Urothelium cell line (cell line): ENCODE data around the gene ODAD2.

ENCODE experiments used
- DNase-seq: peaks from one replicate; pipeline ENCODE4 v3.0.0; 2011; ENCODE audit warnings: low spot score, mixed read lengths
- FAIRE-seq: peaks from 2 replicates; lab custom pipeline; 2011; peaks lifted over from hg19 to GRCh38; lab: Jason Lieb, UNC

ODAD2 gene

GRCh38 chr10:27865221-27865635 is 133.7 kb downstream of the ODAD2 start:
- FAIRE-seq, result no peak
- peak; percentile 38 for DNase-seq

GRCh38 chr10:27861781-27862180 is 137.1 kb downstream of the ODAD2 start:
- FAIRE-seq (no peak), DNase-seq (no peak)

DNA sequence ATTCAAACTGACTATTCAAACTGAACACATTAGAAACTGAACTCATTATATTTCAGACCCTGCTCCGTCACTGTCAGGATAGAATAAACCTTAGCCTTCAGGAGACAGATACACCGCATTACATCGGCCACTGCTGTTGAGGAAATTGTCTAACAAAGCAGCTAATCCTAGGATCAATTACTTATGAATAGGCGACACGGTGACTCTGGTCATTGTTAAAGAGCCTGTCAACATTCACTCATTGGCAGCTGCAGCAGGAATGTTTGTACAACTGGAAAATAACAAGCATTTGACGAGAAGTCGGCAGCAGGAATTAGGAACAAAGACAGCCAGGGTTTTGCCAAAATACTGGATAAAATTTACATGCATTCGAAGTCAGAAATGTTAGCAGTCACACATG is 141.3 kb downstream of the ODAD2 start:
- FAIRE-seq (no peak), DNase-seq (no peak)

DNA sequence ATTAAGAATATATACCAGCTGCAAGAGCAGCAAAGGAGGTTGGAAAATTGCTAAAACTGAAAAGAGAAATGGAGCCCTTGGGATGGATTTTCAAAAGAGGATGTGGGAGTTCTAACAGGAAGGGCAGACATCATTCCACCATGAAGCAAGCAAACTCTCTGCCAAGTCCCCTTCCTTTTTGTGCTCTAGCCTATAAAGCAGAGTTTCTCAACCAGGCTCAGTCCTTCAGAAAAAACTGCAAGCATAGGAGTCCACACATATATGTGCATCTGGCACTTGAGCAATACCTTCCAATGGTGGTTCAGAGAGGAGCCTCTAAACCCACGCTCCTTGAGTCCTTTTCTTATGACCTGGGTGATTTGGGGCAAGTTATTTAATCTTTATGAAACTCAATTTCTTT is 154.7 kb downstream of the ODAD2 start:
- no peak for DNase-seq
- no peak for FAIRE-seq

DNA sequence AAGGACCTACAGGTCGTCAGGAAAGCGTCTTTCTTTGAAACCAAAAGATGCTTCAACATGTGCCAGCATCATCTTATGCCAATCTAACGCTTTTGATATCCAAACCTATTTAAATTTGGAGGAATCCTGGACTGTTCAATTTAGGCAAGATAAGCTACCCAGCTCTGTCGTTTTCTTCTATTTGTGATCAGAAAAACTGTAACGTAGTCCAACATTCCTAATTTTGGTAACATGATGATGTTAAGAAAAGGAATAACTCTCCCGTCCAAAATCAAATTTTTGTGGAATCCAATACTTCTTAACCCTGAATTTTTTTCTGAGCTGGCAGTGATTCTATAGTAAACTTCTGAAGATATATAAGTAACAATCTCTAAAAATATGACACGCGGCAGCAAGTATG is 160.0 kb downstream of the ODAD2 start:
- DNase-seq (no peak), FAIRE-seq (no peak)

GRCh38 chr10:27838361-27838760 is 160.5 kb downstream of the ODAD2 start:
- FAIRE-seq, result no peak
- DNase-seq, result no peak

DNA sequence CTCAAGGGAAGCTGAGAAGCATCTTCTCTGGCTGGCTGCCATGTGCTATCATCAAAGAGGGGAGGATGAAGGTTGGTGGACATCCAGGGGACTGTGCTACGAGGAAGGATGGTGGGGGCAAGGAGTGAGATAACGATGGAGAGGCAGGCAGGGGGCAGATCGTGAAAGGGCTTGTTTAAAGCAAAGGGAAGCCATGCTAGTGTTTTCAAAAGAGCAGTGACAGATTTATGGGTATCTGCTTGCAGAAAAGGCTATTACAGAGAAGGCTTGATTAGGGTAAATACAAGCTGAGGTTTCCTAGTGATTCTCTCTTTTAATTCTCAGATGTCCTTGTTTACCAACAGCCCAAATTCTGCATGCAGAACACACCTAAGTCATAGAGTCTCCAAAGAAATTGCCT is 164.4 kb downstream of the ODAD2 start:
- no peak for FAIRE-seq

GRCh38 chr10:27833792-27834191 is 165.1 kb downstream of the ODAD2 start:
- no peak for DNase-seq
- FAIRE-seq, result no peak

More for the DNA sequence above, 164.4 kb downstream of the ODAD2 start:
- DNase-seq, result no peak

DNA sequence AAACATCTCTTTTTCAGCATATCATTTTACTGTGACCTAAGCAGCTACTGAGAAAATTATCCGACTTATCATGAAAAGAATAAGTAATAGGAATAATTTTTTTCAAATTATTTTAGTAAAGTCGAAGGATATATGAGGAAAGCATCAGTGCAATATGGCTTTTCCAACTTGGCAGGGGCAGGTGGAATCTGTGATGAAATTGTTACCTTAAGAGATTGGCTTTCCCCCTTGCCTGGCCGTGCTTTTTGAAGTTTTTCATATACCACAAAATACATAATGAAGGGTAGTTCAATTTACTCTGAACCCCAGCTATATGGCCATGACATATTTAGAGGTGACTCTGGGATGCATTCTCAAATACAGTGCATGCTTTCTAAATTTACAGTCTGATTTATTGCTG is 166.1 kb downstream of the ODAD2 start:
- DNase-seq, result no peak
- no peak for FAIRE-seq

GRCh38 chr10:27826369-27826768 is 172.5 kb downstream of the ODAD2 start:
- DNase-seq, result no peak
- no peak for FAIRE-seq

GRCh38 chr10:27822301-27822700 is 176.6 kb downstream of the ODAD2 start:
- DNase-seq (no peak), FAIRE-seq (no peak)

- no peak for DNase-seq
- no peak for FAIRE-seq
These were observed 178.2 kb downstream of the ODAD2 start for GRCh38 chr10:27820637-27821036.

GRCh38 chr10:27819781-27820531 is 178.9 kb downstream of the ODAD2 start:
- peak; percentile 79 for DNase-seq
- no peak for FAIRE-seq

DNA sequence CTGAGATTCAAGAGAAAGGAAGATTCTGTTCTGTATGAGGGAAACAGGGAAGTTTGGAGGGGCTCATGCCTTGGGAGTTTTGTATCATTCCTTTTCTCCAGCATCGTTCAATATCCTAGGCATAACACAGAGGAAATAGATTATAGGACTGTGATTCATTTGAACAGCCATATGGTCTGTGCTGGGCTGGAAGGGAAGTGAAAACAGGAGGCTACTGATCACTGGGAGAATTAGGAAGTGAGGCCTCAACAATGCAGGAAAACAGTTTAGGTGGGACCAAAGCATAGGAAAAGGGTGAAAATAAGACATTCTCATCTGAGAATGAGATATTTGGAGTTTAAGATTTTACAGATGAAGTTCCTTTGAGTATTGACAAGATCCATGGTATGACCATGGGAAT is 182.6 kb downstream of the ODAD2 start:
- FAIRE-seq (no peak), DNase-seq (no peak)

DNA sequence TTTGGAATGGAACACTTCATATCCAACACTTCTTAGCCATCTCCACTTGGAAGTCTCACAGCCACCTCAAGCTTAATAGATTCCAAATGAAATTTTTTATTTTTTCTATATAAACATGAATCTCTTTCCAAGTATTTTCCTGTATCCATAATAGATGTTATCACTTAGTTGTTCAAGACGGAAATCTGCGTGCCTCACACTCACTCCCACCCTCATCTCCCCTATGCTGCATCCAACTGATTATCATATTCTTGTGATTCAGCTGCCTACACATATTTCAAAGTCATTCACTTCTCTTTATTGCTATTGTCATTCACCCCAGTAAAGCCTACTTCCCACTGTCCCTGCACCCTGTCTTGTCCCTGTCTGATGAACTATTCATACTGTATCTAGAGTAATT is 183.0 kb downstream of the ODAD2 start:
- DNase-seq (no peak), FAIRE-seq (no peak)

DNA sequence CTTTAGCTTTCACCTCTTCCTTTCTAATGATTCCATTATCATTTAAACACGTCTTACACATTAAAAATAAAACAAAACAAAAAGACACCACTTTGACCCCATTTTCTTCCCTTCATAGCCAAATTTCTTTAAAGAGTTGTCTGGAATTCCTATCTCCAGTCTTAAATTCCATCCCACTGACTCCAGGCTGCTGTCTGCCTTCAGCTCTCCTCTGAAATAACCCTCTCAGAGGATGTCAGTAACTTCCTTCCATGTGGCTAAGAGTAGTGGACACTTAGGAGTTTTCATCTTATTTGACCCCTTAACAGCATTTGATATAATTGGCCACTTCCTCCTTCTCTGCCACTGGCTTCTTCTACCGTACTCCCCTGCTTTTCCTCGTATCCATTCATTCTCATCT is 183.6 kb downstream of the ODAD2 start:
- FAIRE-seq (no peak), DNase-seq (no peak)

DNA sequence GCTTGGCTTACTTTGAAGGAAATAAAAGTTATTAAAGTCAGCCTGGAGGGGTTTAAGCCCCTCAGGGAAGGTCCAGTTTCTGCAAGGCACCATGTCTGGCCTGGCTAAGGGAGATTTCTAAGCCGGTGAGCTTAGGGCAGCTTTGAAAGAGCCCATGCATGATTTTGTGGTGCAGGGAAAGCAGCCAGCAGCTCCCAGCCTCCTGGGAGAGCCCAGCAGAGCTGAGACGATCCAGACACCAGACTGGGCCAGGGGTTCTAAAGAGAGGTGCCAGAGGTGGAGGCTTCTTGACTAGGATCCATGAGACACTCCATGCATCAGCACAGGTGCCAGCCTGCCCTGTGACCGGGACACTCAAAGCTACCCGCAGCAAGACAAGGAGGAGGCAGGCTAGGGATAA is 193.7 kb downstream of the ODAD2 start:
- DNase-seq, result no peak
- no peak for FAIRE-seq

GRCh38 chr10:27804136-27804535 is 194.7 kb downstream of the ODAD2 start:
- DNase-seq, result no peak
- no peak for FAIRE-seq

GRCh38 chr10:27801171-27801785 is 197.6 kb downstream of the ODAD2 start:
- FAIRE-seq (peak; percentile 23), DNase-seq (no peak)

DNA sequence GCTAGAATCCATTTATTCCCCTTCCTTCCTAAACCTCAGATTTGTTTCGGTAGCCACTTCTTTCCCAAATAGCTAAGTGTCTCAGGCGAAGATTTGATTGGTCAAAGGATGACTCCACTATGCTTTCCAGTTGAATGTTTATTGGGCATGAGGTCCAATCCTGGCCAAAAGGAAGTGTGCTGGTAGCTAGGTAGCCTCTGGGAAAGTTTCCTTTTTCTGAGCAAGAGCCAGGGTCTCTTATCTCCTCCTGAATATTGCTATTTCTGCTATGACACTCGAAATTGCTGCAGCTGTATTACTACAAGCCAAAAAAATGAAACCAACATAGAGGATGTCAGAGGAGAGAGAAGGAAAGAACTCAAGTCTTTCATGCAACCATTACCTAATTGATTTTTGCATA is 199.8 kb downstream of the ODAD2 start:
- FAIRE-seq (no peak), DNase-seq (no peak)

- no peak for FAIRE-seq
- no peak for DNase-seq
These were observed 204.7 kb downstream of the ODAD2 start for GRCh38 chr10:27794157-27794556.

DNA sequence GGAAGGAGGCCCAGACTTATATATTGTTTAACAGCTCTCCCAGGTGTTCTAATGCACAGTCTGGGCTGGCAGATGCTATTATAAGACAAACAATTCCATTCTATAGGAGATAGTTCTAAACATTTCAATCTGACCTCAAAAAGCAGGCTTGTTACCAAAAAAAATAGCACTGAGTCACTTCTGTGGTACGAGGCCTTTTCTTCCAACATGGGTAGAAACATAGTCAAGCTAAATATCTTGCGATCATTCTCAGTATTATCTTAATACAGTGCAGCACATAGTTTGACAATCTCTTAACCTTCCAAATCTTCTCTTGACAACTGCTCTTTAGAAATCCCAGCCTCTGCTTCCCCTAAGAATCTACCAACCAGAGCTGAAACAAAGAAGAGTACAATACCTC is 206.7 kb downstream of the ODAD2 start:
- FAIRE-seq (no peak), DNase-seq (no peak)

DNA sequence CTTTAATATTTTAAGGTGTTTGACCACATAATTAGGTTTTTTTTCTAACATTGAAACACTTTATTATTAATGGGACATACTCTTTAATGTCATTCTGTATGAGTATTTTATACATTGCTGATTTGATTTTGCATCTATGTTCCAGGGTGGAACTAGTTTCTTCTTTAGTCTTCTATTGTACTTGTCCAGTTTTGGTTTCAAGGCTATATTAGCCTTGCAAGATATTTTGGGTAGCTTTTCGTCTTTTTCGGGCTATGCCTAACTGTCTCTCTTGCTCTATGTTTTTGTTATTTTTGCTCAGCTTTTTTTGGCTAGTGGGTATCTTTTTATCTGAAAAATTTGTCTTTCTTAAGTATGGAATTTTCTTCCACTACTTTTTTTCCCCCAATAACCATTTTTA is 214.6 kb downstream of the ODAD2 start:
- no peak for FAIRE-seq
- DNase-seq, result no peak
